ENCODE measurements around the gene MYO5B. TPM values are rescaled to one million over a fixed set of nuclear protein-coding genes. Genes with fewer than 3 reads are reported as not detected.
A peak's percentile ranks its signal among the peaks of the same experiment; 100 is the strongest.

Gene MYO5B
- polyA plus RNA-seq, 3 donors: 29.0 to 34.5 (median 29.5) TPM

GRCh38 chr18:50190236-50190635 is 4.7 kb downstream of the MYO5B start:
- DNase-seq: no peak

- no peak for DNase-seq
Observed at GRCh38 chr18:50189160-50189559, 5.8 kb downstream of the MYO5B start.

GRCh38 chr18:50188652-50189051 is 6.3 kb downstream of the MYO5B start:
- DNase-seq: no peak

GRCh38 chr18:50187659-50188058 is 7.3 kb downstream of the MYO5B start:
- no peak for DNase-seq

GRCh38 chr18:50186385-50186784 is 8.6 kb downstream of the MYO5B start:
- no peak for DNase-seq

- DNase-seq: no peak
Observed at GRCh38 chr18:50183556-50183955, 11.4 kb downstream of the MYO5B start.

- no peak for DNase-seq
Observed at GRCh38 chr18:50182511-50182910, 12.4 kb downstream of the MYO5B start.

- no peak for DNase-seq
Observed at GRCh38 chr18:50181590-50181989, 13.4 kb downstream of the MYO5B start.

- no peak for DNase-seq
Observed at GRCh38 chr18:50179465-50179864, 15.5 kb downstream of the MYO5B start.

GRCh38 chr18:50177294-50177992 is 17.5 kb downstream of the MYO5B start:
- no peak for DNase-seq

GRCh38 chr18:50172367-50172766 is 22.6 kb downstream of the MYO5B start:
- no peak for DNase-seq

GRCh38 chr18:50171406-50171805 is 23.5 kb downstream of the MYO5B start:
- no peak for DNase-seq

- no peak for DNase-seq
Observed at GRCh38 chr18:50170004-50170403, 24.9 kb downstream of the MYO5B start.

- DNase-seq: no peak
Observed at GRCh38 chr18:50169149-50169548, 25.8 kb downstream of the MYO5B start.

GRCh38 chr18:50167966-50168365 is 27.0 kb downstream of the MYO5B start:
- DNase-seq: no peak

- no peak for DNase-seq
Observed at GRCh38 chr18:50166901-50167300, 28.0 kb downstream of the MYO5B start.

- DNase-seq: no peak
Observed at GRCh38 chr18:50163505-50163904, 31.4 kb downstream of the MYO5B start.

- DNase-seq: peak; percentile 8
Observed at GRCh38 chr18:50162486-50163304, 32.3 kb downstream of the MYO5B start.

- no peak for DNase-seq
Observed at GRCh38 chr18:50161597-50162205, 33.2 kb downstream of the MYO5B start.

GRCh38 chr18:50159654-50160046 is 35.3 kb downstream of the MYO5B start:
- DNase-seq: no peak

GRCh38 chr18:50158866-50159653 is 35.9 kb downstream of the MYO5B start:
- DNase-seq: peak; percentile 51

GRCh38 chr18:50155406-50155805 is 39.5 kb downstream of the MYO5B start:
- DNase-seq: no peak
